HL-60 (cell line): ENCODE results near the gene ANXA11.

ENCODE experiments used
- GABPA ChIP-seq: IDR thresholded peaks from 2 replicates; pipeline ENCODE4 v1.6.1; 2012; ENCODE audit warnings: low read depth
- POLR2AphosphoS5 ChIP-seq: IDR thresholded peaks from 2 replicates; pipeline ENCODE4 v1.6.1; 2012; ENCODE audit warnings: low read depth
- SPI1 ChIP-seq: IDR thresholded peaks from 2 replicates; pipeline ENCODE4 v1.6.1; 2012; ENCODE audit warnings: low read depth, mild to moderate bottlenecking, borderline replicate concordance
- TF ChIP-seq, protein P1 (sequence below): IDR thresholded peaks from 2 replicates; pipeline ENCODE4 v1.6.1; 2012; ENCODE audit warnings: low read depth; ENCODE audit not compliant: insufficient replicate concordance
- TF ChIP-seq, protein P2 (sequence below): IDR thresholded peaks from one replicate; pipeline ENCODE4 v1.5.1; 2011; ENCODE audit warnings: low read length, control low read depth, inconsistent platforms; ENCODE audit not compliant: insufficient read depth

GRCh38 chr10:80195046-80195574 is 10.2 kb downstream of the ANXA11 start:
- TF ChIP-seq, protein P1, sequence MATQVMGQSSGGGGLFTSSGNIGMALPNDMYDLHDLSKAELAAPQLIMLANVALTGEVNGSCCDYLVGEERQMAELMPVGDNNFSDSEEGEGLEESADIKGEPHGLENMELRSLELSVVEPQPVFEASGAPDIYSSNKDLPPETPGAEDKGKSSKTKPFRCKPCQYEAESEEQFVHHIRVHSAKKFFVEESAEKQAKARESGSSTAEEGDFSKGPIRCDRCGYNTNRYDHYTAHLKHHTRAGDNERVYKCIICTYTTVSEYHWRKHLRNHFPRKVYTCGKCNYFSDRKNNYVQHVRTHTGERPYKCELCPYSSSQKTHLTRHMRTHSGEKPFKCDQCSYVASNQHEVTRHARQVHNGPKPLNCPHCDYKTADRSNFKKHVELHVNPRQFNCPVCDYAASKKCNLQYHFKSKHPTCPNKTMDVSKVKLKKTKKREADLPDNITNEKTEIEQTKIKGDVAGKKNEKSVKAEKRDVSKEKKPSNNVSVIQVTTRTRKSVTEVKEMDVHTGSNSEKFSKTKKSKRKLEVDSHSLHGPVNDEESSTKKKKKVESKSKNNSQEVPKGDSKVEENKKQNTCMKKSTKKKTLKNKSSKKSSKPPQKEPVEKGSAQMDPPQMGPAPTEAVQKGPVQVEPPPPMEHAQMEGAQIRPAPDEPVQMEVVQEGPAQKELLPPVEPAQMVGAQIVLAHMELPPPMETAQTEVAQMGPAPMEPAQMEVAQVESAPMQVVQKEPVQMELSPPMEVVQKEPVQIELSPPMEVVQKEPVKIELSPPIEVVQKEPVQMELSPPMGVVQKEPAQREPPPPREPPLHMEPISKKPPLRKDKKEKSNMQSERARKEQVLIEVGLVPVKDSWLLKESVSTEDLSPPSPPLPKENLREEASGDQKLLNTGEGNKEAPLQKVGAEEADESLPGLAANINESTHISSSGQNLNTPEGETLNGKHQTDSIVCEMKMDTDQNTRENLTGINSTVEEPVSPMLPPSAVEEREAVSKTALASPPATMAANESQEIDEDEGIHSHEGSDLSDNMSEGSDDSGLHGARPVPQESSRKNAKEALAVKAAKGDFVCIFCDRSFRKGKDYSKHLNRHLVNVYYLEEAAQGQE: no peak
- TF ChIP-seq, protein P2, sequence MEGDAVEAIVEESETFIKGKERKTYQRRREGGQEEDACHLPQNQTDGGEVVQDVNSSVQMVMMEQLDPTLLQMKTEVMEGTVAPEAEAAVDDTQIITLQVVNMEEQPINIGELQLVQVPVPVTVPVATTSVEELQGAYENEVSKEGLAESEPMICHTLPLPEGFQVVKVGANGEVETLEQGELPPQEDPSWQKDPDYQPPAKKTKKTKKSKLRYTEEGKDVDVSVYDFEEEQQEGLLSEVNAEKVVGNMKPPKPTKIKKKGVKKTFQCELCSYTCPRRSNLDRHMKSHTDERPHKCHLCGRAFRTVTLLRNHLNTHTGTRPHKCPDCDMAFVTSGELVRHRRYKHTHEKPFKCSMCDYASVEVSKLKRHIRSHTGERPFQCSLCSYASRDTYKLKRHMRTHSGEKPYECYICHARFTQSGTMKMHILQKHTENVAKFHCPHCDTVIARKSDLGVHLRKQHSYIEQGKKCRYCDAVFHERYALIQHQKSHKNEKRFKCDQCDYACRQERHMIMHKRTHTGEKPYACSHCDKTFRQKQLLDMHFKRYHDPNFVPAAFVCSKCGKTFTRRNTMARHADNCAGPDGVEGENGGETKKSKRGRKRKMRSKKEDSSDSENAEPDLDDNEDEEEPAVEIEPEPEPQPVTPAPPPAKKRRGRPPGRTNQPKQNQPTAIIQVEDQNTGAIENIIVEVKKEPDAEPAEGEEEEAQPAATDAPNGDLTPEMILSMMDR: no peak
- TF ChIP-seq POLR2AphosphoS5 (no peak), GABPA (no peak), SPI1 (no peak)
